NCI-H187 treated with DMSO at 0.1 percent for 48 hours (cell line): ENCODE measurements around the gene DRAXIN.

Experiments used
- DNase-seq: peaks from one replicate; lab custom pipeline; 2025; lab: John Stamatoyannopoulos, UW

Gene DRAXIN

GRCh38 chr1:11738096-11738495 is 46.6 kb downstream of the DRAXIN start:
- no peak for DNase-seq

GRCh38 chr1:11738783-11739182 is 47.3 kb downstream of the DRAXIN start:
- no peak for DNase-seq

GRCh38 chr1:11740258-11741192 is 49.0 kb downstream of the DRAXIN start:
- no peak for DNase-seq

GRCh38 chr1:11741482-11741881 is 50.0 kb downstream of the DRAXIN start:
- DNase-seq = no peak

GRCh38 chr1:11741919-11742558 is 50.5 kb downstream of the DRAXIN start:
- no peak for DNase-seq

GRCh38 chr1:11744287-11744686 is 52.8 kb downstream of the DRAXIN start:
- no peak for DNase-seq

- no peak for DNase-seq
Measured at GRCh38 chr1:11746092-11746491, 54.6 kb downstream of the DRAXIN start.

GRCh38 chr1:11746795-11747487 is 55.4 kb downstream of the DRAXIN start:
- no peak for DNase-seq

- DNase-seq = no peak
Measured at GRCh38 chr1:11748294-11749202, 57.0 kb downstream of the DRAXIN start.

- DNase-seq = no peak
Measured at GRCh38 chr1:11749203-11749689, 57.7 kb downstream of the DRAXIN start.

GRCh38 chr1:11749996-11750395 is 58.5 kb downstream of the DRAXIN start:
- no peak for DNase-seq

- no peak for DNase-seq
Measured at GRCh38 chr1:11751087-11751486, 59.6 kb downstream of the DRAXIN start.

GRCh38 chr1:11752359-11753088 is 61.0 kb downstream of the DRAXIN start:
- no peak for DNase-seq

- DNase-seq = no peak
Measured at GRCh38 chr1:11753555-11754208, 62.2 kb downstream of the DRAXIN start.

GRCh38 chr1:11757047-11757446 is 65.5 kb downstream of the DRAXIN start:
- no peak for DNase-seq

GRCh38 chr1:11759791-11760190 is 68.3 kb downstream of the DRAXIN start:
- DNase-seq = no peak

- no peak for DNase-seq
Measured at GRCh38 chr1:11761285-11761684, 69.8 kb downstream of the DRAXIN start.

- no peak for DNase-seq
Measured at GRCh38 chr1:11761988-11762406, 70.5 kb downstream of the DRAXIN start, which contains the start of gene C1orf167. C1orf167 (plus strand) TSS chr1:11762193; CDS start chr1:11764401, 2,208 bp downstream.

GRCh38 chr1:11764115-11764514 is 72.6 kb downstream of the DRAXIN start:
- DNase-seq = no peak

- DNase-seq = no peak
Measured at GRCh38 chr1:11764519-11764918, 73.0 kb downstream of the DRAXIN start.
